ENCODE measurements around the gene GNPTG.

Gene GNPTG

DNA sequence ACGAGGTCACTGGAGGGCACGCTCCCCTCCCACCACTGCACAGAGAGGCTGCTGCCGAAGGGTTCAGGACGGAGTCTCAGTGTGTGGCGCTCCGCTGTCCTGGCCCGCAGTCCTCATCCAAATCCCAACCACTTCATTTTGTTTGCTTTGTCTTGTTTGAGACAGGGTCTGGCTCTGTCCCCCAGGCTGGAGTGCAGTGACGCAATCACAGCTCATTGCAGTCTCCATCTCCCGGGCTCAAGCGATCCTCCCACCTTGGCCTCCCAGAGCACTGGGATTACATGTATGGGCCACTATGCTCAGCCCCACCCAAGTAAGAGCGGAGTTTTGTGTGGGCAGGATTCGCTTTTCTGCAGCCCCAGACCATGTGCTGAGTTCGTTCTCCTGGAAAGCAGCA is 50.0 kb downstream of the GNPTG start:
- DNase-seq = no peak

DNA sequence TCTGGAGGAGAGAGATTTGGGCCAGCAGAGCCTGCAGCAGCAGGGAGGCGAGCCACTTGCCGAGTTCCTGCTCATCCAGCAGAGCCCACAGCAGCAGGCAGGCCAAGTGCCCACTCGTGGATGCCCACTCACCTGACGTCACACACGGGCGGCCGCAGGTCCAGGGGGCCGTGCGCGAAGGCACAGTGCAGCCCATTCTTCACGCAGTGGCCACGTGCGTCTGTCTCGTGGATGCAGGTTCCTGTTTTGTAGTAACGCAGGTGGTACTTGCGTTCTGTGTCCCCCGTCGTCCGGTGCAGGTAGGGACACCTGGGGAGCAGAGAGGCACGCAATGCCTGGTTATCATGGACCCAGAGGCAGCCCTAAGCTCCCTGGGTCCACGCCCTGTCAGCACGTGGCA is 51.3 kb downstream of the GNPTG start:
- DNase-seq = no peak

GRCh38 chr16:1403733-1404132 is 52.0 kb downstream of the GNPTG start:
- DNase-seq = no peak

- DNase-seq = no peak
These were observed 56.0 kb downstream of the GNPTG start for GRCh38 chr16:1407753-1408152.

- DNase-seq = peak; percentile 93
These were observed 56.6 kb downstream of the GNPTG start for GRCh38 chr16:1408171-1408837.

DNA sequence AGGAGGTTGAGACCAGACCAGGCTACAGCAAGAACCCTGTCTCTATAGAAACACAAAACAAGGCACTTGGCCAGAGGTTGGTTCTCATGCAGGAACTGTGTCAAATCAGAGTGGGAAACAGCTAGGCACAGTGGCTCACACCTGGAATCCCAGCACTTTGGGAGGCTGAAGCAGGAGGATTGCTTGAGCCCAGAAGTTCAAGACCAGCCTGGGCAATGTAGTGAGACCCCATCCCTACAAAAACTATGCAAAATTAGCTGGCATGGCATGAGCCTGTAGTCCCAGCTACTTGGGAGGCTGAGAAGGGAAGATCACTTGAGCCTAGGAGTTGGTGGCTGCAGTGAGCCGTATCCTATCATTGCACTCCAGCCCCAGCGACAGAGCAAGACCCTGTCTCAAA is 61.1 kb downstream of the GNPTG start:
- DNase-seq = no peak
